HG02938 (cell line): ENCODE measurements around the gene WWOX.

Source experiments
- ATAC-seq: cut with Tn5 transposase; IDR thresholded peaks from one replicate; pipeline ENCODE4 v1.9.1; 2021; ENCODE audit warnings: mild to moderate bottlenecking, moderate library complexity; ENCODE audit not compliant: unreplicated experiment

WWOX gene

GRCh38 chr16:78430281-78430680 lies 330.8 kb downstream of the WWOX start:
- no peak for ATAC-seq

DNA sequence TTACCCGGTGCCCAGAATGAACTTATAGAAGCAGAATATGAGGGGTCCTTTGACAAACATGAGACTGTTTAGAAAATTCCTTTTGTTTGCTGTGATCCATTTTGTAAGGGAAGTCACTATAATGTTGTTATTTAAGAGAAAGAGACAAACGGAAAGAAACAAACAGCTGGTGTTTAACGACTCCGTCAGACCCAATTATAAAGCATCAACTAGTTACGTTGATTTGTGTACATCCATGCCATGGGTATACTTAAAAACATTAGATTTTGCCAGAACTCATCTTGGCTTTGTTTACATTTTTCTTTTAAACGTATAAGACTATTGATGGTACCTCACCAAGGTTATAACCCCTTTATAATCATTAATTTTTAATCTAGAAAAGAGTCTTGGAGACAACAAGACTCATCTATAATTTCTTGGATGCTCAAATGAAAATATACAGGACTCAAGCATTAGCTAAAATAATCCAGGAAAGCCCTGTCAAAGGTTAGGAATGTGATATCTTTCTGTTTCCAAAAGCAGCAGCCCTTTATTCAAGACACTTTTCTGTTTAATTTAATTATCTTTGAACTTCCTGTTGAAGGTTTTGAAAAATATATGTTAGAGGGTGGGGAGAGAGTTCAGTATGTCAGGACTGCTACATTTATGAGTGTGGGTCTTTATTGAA lies 331.7 kb downstream of the WWOX start:
- ATAC-seq, result no peak

GRCh38 chr16:78431701-78432100 lies 332.2 kb downstream of the WWOX start:
- no peak for ATAC-seq

DNA sequence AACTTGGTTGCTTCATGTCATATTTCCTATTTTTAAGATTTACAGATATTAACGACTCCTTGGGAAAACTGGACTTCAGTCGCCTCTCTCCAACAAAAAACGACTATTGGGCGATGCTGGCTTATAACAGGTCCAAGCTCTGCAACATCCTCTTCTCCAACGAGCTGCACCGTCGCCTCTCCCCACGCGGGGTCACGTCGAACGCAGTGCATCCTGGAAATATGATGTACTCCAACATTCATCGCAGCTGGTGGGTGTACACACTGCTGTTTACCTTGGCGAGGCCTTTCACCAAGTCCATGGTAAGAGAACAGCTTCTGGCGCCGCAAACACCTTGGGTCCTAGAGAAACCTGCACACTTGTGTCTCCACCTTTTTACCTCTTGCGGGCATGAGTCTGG lies 333.0 kb downstream of the WWOX start:
- no peak for ATAC-seq

GRCh38 chr16:78433116-78433515 lies 333.7 kb downstream of the WWOX start:
- no peak for ATAC-seq

DNA sequence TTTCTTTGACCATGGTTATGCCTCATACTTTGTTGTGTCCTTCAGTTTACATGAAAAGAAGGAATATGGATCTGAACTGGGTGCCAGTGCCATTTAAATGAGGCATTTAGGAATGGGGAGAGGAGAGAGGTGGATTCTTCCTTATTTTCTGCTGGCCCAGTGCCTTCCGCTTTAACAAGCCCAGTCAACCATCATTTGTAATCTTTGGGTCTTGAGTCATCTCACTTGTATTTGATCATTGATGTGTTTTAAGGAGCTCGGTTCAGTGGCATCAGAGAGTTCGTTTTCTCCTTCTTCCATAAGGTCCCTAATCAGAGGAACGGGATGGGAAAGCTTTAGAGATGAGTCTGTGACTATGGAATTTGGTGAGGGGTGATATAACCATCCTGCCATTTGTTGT lies 334.9 kb downstream of the WWOX start:
- ATAC-seq, result no peak

- no peak for ATAC-seq
Measured at GRCh38 chr16:78435260-78435659, 335.8 kb downstream of the WWOX start.

DNA sequence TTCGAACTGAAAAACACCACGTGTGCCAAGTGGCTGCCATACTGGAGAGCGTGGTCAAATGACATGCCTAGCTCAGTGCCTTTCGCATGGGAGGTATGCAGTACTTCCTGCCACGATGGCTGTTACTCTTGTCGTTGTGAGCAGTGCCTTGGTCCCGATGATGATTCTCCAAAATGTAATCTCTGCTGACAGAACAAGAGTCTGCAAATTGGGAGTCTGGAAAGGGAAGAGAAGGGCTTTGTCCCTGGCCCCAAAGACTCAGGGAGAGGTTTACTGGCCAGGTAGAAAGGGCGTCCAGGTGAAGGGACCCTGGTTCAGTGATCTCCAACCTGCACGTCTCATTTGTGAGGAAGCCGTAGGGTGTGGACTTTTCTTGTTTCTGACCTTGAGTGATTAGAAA lies 336.6 kb downstream of the WWOX start:
- no peak for ATAC-seq

DNA sequence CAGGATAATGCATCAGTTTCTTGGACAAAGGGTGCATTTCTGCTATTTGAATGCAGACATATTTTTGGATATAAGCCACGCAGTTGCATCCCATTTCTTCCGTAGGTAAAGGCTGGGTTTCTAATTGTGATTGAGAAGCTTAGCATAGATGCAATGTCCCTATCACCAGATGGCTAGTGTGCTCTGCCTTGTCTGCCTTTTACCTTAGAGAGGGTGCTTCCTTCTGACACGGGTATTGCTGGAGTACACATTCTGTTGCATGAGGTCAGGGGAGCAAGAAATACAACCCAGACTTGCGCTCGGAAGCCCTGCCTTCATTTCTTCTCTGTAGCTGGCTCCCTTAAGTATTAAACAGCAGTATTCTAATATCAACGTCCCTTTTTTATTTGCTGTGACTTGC lies 337.4 kb downstream of the WWOX start:
- no peak for ATAC-seq

- no peak for ATAC-seq
Measured at GRCh38 chr16:78437352-78437968, 338.0 kb downstream of the WWOX start.

GRCh38 chr16:78438219-78438618 lies 338.8 kb downstream of the WWOX start:
- ATAC-seq, result no peak

DNA sequence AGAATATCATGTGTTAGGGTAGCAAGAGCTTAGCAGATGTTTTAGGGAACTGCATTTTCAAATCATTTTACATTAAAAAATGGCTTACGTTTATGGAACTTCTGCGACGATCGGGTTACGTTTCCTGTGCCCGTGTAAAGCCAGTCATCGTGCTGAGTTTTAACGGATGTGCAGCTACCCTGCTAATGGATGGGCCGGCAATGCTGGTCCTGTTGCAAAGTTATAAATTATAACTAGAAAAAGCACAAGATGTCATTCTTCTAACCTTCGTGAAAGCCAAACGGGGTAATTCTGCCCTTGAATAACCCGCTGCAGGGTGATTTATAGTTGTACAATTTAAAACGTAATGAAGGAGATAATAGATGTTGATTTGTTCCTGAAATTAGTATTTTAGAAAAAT lies 339.2 kb downstream of the WWOX start:
- ATAC-seq, result no peak

GRCh38 chr16:78439646-78440045 lies 340.2 kb downstream of the WWOX start:
- no peak for ATAC-seq

DNA sequence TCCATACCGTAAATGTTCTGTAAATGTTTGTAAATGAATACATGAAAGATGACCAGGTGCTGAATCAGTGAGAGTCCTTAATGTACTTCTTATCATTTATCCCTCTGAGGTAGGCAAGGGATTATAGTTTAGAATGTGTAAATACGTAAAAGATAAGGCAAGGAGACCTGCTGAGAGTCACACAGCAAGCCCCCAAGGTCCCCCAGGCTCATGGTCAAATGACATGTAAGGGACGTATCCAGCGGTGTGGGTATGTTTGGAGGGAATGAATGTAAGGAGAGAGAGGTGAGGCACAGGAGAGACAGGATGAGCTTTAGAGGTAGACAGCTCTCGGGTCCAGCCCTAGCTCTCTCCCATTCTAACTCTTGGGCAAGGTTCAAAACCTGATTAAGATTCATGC lies 341.8 kb downstream of the WWOX start:
- ATAC-seq, result no peak

DNA sequence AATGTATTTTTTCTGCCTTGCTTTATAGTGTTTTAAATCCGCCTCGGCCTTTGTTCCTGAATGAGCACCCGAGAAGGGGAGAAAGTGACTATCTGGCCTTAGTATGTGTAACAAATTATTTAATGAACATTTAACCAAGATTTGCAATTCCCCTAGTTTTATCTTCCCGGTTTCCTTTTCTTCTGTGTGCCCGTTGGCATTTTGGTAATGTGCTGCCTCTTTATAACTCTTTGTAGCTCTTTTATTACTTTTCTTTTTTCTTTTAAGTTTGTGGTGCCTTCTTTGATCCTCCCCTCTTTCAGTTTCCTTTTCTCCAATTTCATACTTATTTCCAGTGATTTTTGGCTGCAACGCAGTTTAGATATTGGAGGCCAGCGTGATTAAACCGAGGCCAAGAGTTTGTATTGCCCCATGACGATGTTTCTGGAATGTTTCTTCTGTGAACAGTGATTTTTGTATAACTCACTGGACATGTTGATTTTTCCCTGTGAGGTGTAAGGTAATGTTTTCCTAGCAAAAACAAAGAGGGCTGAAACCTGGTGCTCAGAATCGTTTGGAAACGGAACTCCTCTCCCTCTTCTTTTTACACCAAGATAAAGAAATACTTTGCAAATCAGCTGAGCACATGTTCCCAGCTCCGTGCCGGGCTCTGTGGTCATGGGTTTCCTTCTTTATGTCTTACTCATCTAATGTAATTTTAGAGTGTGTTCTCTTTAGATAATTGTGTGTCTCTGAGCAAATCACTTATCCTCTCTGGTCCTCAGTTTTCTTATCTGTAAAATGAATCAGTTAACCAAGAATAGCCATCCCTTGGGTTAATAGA lies 344.3 kb downstream of the WWOX start:
- ATAC-seq, result no peak

DNA sequence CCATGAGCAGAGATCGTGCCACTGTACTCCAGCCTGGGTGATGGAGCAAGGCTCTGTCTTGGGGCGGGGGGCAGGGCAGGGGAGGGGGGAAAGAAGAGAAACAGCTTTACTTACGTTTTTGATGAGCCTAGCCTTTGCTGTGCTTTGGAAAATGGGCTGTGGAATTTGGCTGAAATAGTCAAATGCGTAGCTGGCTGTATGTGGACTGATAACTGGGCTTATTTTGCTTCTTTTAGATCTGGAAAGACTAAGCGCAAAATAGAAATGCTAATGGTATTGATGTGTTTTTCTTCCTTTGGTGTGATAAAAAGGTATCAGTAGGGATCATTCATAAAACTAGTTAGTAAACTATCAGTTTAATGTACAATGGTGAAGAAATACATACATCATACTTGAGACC lies 346.4 kb downstream of the WWOX start:
- no peak for ATAC-seq

- ATAC-seq, result no peak
Measured at GRCh38 chr16:78446486-78446885, 347.0 kb downstream of the WWOX start.

DNA sequence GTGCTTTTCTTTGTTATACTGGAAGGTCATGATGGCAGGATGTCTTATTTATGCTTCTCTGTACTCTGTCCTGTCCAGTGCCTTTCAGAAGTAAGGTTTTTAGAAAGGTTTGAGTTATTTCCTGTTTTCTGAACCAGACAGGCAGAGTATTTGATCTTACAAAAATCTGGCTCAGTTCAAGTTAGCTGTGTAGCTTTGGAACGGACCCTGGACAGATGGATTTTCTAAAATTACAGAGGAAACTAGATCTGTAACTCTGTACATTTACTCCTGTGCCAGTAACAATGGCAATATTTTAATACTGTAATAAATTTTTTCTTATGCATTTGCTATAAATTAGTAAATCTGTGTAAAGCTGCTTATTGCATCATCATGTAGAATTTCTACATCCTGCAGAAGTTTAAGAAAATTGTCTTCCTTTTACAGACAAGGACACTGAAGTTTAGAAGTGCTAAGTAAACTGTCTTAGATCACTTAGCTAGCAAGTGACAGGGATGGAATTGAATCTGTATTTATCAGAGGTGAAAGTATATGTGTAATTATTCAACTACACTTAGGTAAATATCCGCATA lies 347.6 kb downstream of the WWOX start:
- ATAC-seq, result no peak

DNA sequence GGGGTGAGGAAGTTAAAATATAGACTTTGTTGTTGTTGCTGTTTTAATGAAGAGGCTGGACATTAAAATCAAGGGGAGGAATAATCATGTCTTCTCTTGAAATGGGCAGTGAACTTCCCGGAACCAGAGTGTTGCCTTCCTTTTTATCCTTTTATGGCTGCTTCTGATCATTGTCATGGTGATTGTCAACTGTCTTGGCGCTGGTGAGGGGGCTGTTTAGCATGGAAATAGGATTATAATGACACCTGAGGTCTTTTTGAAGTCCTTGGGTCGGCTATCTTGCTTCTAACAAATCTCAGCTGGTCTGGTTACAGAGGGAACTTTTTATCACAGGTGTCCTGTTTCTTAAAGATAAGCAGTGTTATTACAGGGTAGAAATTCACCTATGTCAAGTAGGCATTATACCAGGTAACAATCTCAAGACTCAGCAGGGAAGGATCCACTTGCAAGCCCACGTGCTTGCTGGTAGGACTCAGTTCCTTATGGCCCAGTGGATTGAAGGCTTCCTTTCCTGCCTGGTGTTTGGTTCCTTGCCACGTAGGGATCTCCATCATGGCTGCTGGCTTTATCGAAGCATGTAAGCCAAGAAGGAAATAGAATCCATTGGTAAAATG lies 349.3 kb downstream of the WWOX start:
- no peak for ATAC-seq

DNA sequence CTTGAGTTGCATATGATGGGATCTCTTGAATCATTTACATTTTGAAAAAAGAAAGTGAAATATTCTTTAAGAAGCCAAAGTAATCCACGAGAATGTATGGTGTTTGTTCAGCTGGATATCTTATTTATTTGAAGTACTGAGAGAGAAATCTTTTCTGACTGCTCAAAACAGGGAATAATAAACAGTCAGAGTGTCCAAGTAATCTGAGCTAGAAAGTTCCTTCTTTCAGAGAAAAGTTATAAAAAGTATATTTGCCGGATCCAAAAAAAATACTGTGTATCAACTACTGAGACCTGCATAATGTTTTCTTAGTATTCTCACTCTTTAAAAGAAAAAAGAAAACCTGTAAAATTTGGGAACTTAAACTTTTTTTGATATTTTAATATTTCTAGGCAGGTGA lies 350.8 kb downstream of the WWOX start:
- no peak for ATAC-seq

- ATAC-seq, result no peak
Measured at GRCh38 chr16:78452025-78452555, 352.6 kb downstream of the WWOX start.
